HG02763 (cell line): Measurements from ENCODE around the gene STRA6.
"Not testable (repeated sequence)": the region's sequence is repeated elsewhere in the genome, so short reads cannot be mapped to it uniquely, and the experiment has no call there.

ENCODE experiments used
- ATAC-seq: cut with Tn5 transposase; IDR thresholded peaks from one replicate; pipeline ENCODE4 v1.9.1; 2021; ENCODE audit warnings: mild to moderate bottlenecking, moderate library complexity; ENCODE audit not compliant: unreplicated experiment

The STRA6 gene

GRCh38 chr15:74167891-74168331 lies 34.7 kb downstream of the STRA6 start:
- ATAC-seq = no peak

GRCh38 chr15:74165461-74165860 lies 37.1 kb downstream of the STRA6 start:
- ATAC-seq = no peak

GRCh38 chr15:74162195-74162536 lies 40.4 kb downstream of the STRA6 start:
- ATAC-seq = not testable (repeated sequence)

GRCh38 chr15:74160390-74160789 lies 42.2 kb downstream of the STRA6 start:
- ATAC-seq = not testable (repeated sequence)

- no peak for ATAC-seq
Measured at GRCh38 chr15:74159773-74160172, 42.8 kb downstream of the STRA6 start.

- no peak for ATAC-seq
Measured at GRCh38 chr15:74158855-74159650, 43.5 kb downstream of the STRA6 start.

- no peak for ATAC-seq
Measured at GRCh38 chr15:74157868-74158827, 44.4 kb downstream of the STRA6 start.

GRCh38 chr15:74156678-74157411 lies 45.7 kb downstream of the STRA6 start:
- ATAC-seq = no peak

GRCh38 chr15:74155766-74156417 lies 46.7 kb downstream of the STRA6 start:
- ATAC-seq = no peak

GRCh38 chr15:74147051-74147450 lies 55.5 kb downstream of the STRA6 start:
- no peak for ATAC-seq

- ATAC-seq = no peak
Measured at GRCh38 chr15:74146277-74146800, 56.2 kb downstream of the STRA6 start.

- no peak for ATAC-seq
Measured at GRCh38 chr15:74144153-74144775, 58.3 kb downstream of the STRA6 start.

GRCh38 chr15:74141591-74141990 lies 61.0 kb downstream of the STRA6 start:
- ATAC-seq = no peak

- ATAC-seq = no peak
Measured at GRCh38 chr15:74138642-74139041, 63.9 kb downstream of the STRA6 start.

- ATAC-seq = no peak
Measured at GRCh38 chr15:74137537-74137894, 65.1 kb downstream of the STRA6 start.

- no peak for ATAC-seq
Measured at GRCh38 chr15:74136814-74137536, 65.6 kb downstream of the STRA6 start.

GRCh38 chr15:74136540-74136813 lies 66.1 kb downstream of the STRA6 start:
- ATAC-seq = no peak

- no peak for ATAC-seq
Measured at GRCh38 chr15:74135041-74135565, 67.5 kb downstream of the STRA6 start.

GRCh38 chr15:74134387-74135027 lies 68.1 kb downstream of the STRA6 start:
- no peak for ATAC-seq
